Stomach (tissue), 9 donors: ENCODE data around the gene PKLR. TPM values are rescaled to one million over a fixed set of nuclear protein-coding genes. Genes with fewer than 3 reads are reported as not detected.

Source experiments
- DNase-seq, 2 donors: peaks; one replicate each; pipeline versions ENCODE4 v3.0.0 to v3.0.0-alpha.2; 2013 to 2019
- H3K27ac ChIP-seq, 5 donors: fragments of 200-600 bp in 4 of 5; sonication (generic) in 4 of 5; one replicate each; pipeline ENCODE4 v1.5.1; 2013 to 2019; ENCODE audit warnings: mild to moderate bottlenecking in 1 of 5, moderate library complexity in 1 of 5
- H3K27me3 ChIP-seq, 3 donors: fragments of 200-600 bp; sonication (generic); one replicate each; pipeline ENCODE4 v1.5.1; 2017 to 2019; ENCODE audit warnings: mixed run types in 1 of 3
- H3K36me3 ChIP-seq, 4 donors: fragments of 200-600 bp; sonication (generic); 1 replicate in 3 of 4; 2 replicates in 1 of 4; pipeline ENCODE4 v1.5.1; 2016 to 2019
- H3K4me1 ChIP-seq, 4 donors: fragments of 200-600 bp; sonication (generic); one replicate each; pipeline ENCODE4 v1.5.1; 2016 to 2019
- H3K4me3 ChIP-seq, 4 donors: fragments of 200-600 bp; sonication (generic) in 3 of 4; one replicate each; pipeline ENCODE4 v1.5.1; 2016 to 2019; ENCODE audit warnings: mild to moderate bottlenecking in 1 of 4
- H3K9me3 ChIP-seq, 4 donors: fragments of 200-600 bp; sonication (generic); one replicate each; pipeline ENCODE4 v1.5.1; 2016 to 2019
- EP300 ChIP-seq: sonication (generic); formaldehyde crosslinking; IDR thresholded peaks from one replicate; pipeline ENCODE4 v1.6.1; 2017; ENCODE audit warnings: antibody characterized with exemption
- POLR2A ChIP-seq, 4 donors: fragments of 450-650 bp; IDR thresholded peaks; one replicate each; pipeline ENCODE4 v1.6.1; 2016; ENCODE audit warnings: antibody characterized with exemption in 4 of 4, control low read depth in 2 of 4, mild to moderate bottlenecking in 1 of 4, moderate library complexity in 1 of 4
- POLR2AphosphoS5 ChIP-seq, 3 donors: sonication (generic); formaldehyde crosslinking; IDR thresholded peaks; one replicate each; pipeline ENCODE4 v1.6.1; 2016; ENCODE audit warnings: antibody characterized with exemption in 3 of 3
- whole genome bisulfite sequencing, 5 donors: extraction: QIAGEN DNeasy Blood & Tissue Kit in 3 of 5; methylation state at CpG; one replicate each; pipeline versions ENCODE4 v1.1.5 to v1.1.7; 2013 to 2018; 5-methylcytosine and 5-hydroxymethylcytosine counted together
- intact Hi-C: fragments of 100-400 bp; cut with DNase I; formaldehyde crosslinking; loops from one replicate; pipeline ENCODE4 v1.15.1; 2023; ENCODE audit warnings: low total_unique reads
- polyA plus RNA-seq, 3 donors: library from polyadenylated mRNA; stranded (reverse); fragments of 200-250 nt; gene quantifications; one replicate each; pipeline ENCODE4 v1.2.3, GENCODE V29; 2013
- total RNA-seq, 5 donors: library from RNA; depleted of rRNA; stranded (reverse); fragments of >200 nt; gene quantifications; one replicate each; pipeline versions ENCODE4 v1.1.0 to v1.2.3, GENCODE V29; 2014 to 2016
- TF ChIP-seq, protein P1 (sequence below), 7 experiments: fragments of 450-650 bp in 4 of 7; fragments of 200-600 bp in 3 of 7; sonication (generic) in 3 of 7; IDR thresholded peaks; one replicate each; pipeline ENCODE4 v1.5.1; 2016 to 2019; ENCODE audit warnings: antibody characterized with exemption in 7 of 7, control low read depth in 2 of 7, mild to moderate bottlenecking in 1 of 7
- donor health status: healthy with polysubstance abuse.
- donor health status: Bipolar disorder and iron deficiency.
- donor health status: healthy.

The PKLR gene
- total and polyA plus RNA-seq, 8 donors, result 4.6 TPM; not detected in 7

- Histone ChIP-seq H3K27me3 (no peaks in the 10 kb centered on the region), H3K27ac (no peak overlapping the region), H3K9me3 (no peaks in the 10 kb centered on the region), H3K4me1 (peaks cover 19 to 26% (median 21%) of the 10 kb centered on the region in 4 donors), H3K4me3 (no peak overlapping the region), H3K36me3 (peaks cover 3 to 65% (median 57%) of the 10 kb centered on the region in 4 donors)
- TF ChIP-seq EP300 (no peak), POLR2AphosphoS5 (IDR thresholded peaks at IDR 0.05) (no peak), POLR2A (IDR thresholded peaks at IDR 0.05) (no peak)
- TF ChIP-seq, protein P1, sequence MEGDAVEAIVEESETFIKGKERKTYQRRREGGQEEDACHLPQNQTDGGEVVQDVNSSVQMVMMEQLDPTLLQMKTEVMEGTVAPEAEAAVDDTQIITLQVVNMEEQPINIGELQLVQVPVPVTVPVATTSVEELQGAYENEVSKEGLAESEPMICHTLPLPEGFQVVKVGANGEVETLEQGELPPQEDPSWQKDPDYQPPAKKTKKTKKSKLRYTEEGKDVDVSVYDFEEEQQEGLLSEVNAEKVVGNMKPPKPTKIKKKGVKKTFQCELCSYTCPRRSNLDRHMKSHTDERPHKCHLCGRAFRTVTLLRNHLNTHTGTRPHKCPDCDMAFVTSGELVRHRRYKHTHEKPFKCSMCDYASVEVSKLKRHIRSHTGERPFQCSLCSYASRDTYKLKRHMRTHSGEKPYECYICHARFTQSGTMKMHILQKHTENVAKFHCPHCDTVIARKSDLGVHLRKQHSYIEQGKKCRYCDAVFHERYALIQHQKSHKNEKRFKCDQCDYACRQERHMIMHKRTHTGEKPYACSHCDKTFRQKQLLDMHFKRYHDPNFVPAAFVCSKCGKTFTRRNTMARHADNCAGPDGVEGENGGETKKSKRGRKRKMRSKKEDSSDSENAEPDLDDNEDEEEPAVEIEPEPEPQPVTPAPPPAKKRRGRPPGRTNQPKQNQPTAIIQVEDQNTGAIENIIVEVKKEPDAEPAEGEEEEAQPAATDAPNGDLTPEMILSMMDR (IDR thresholded peaks at IDR 0.05), result no peak
- DNase-seq, result no peak
- WGBS, 5 donors, result 87 to 94% (median 89%) methylated on average over 3 of the region's 3 CpGs
- intact Hi-C loops, result no loop called here
These were observed 15.7 kb upstream of the PKLR start for GRCh38 chr1:155316922-155317321.

DNA sequence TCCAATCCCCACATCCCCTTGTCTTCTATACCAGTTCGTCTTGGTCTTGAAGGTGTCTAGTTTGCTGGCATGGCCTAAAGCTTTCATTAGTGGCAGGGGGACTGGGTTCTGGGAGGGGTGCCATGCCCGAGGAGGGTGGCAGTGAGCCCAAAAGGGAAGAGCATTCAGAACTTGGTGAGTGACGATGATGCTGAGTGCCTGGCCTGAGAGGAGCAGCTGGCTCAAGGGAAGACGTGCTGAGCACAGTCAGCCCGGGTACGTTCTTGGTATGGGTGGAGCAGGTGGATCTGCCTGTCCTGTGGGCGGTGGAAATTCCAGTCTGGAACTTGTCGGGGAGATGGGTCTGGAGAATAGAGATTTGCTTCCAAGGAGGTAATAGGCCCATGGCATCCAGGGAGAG lies 12.0 kb upstream of the PKLR start:
- Histone ChIP-seq H3K4me1 (peaks cover 17 to 26% (median 23%) of the 10 kb centered on the region in 4 donors), H3K9me3 (no peaks in the 10 kb centered on the region), H3K36me3 (peaks cover 3 to 56% (median 50%) of the 10 kb centered on the region in 4 donors), H3K27me3 (no peaks in the 10 kb centered on the region), H3K4me3 (no peak overlapping the region), H3K27ac (no peak overlapping the region)
- WGBS, 5 donors, result 80 to 93% (median 86%) methylated on average over 8 of the region's 8 CpGs
- DNase-seq, result no peak
- intact Hi-C loops, result no loop called here
- TF ChIP-seq EP300 (no peak), POLR2AphosphoS5 (IDR thresholded peaks at IDR 0.05) (no peak), POLR2A (IDR thresholded peaks at IDR 0.05) (no peak)
- TF ChIP-seq, protein P1 (IDR thresholded peaks at IDR 0.05), result no peak

- intact Hi-C loops, result no loop called here
- WGBS, 5 donors, result 0 to 10% (median 7%) methylated on average over 2 to 11 of the region's 11 CpGs
- no peak for TF ChIP-seq EP300
- peak in 1 of 3 donors; percentile 23 for TF ChIP-seq POLR2AphosphoS5 (IDR thresholded peaks at IDR 0.05)
- Histone ChIP-seq H3K4me1 (peaks cover 17 to 34% (median 28%) of the 10 kb centered on the region in 4 donors), H3K9me3 (no peaks in the 10 kb centered on the region), H3K4me3 (peak overlapping the region; percentile 59 to 80 (median 70)), H3K36me3 (peaks cover 0 to 32% (median 28%) of the 10 kb centered on the region in 4 donors), H3K27ac (peak overlapping the region; percentile 84 to 92 (median 90)), H3K27me3 (no peaks in the 10 kb centered on the region)
- peak; percentile 65 to 76 for DNase-seq
These were observed 8.3 kb upstream of the PKLR start for GRCh38 chr1:155309423-155310021.

DNA sequence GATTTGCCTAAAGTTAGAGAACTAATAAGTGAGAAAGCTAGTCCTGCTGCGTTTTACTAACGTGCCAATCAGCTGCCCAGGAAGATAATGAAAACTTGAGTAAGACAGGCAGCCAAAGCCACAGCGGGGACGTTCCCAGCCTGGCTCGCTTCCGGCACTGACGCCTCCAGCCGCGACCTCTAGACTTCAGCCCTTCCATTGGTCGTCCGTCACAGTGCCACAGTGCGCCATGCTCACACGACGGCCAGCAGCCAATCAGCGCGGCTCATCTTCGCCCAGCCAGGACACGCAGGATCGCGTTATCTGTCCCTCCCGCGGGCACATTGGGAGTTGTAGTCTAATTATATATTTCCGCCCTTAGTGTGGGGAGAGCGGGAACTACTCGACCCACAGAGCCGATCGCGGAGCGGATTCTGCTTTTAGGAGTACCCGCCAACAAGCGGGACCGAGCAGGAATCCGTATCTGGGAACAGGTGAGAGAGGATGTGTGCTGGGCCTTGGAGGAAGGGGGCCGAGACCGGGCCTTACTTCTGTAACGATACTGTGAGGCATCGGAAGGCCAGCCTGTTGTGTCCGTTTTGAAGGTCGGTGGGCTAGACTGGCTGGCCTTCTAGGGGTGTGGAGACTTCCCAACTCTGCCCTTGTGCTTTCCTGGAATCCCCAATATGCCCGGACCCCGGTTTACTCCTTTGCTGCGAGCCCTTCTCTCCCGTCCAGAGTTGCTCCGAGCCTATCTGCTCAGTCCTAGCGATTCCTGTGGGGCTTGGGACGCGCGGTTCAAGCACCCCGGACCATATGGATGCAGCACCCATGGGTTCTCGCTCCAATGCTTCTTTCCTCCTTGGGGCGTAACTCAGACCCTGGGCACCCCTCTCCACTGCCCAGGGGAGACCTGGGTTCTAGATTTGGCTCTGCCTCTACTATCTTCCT lies 7.5 kb upstream of the PKLR start, which contains the start of gene FDPS:
Gene FDPS, plus strand, starts transcription at position 374 of the 930 bp plus-strand sequence. CDS start 924 bp downstream, outside the sequence.
- WGBS, 5 donors, result 0% methylated on average over 34 to 51 of the region's 51 CpGs
- intact Hi-C loops, result no loop called here
- H3K27ac ChIP-seq, result peak within 1 kb of the TSS; percentile 84 to 92 (median 90)

DNA sequence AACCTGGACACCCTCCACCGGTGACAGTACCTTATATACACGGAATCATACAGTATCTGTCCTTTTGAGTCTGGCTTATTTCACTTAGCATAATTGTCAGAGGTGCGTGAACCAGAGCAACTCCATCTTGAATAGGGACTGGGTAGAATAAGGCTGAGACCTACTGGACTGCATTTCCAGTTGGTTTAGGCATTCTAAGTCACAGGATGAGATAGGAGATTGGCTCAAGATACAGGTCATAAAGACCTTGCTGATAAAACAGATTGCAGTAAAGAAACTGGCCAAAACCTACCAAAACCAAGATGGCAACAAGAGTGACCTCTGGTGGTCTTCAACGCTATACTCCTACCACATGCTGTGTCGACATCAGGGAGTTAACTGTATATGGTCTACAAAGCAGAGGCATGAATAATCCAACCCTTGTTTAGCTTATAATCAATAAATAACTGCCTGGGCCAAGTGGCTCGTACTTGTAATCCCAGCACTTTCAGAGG lies 6.1 kb upstream of the PKLR start:
- 55 to 63% (median 59%) methylated on average over 6 of the region's 6 CpGs for WGBS, 5 donors
- intact Hi-C loops, result no loop called here
- peaks cover 17 to 34% (median 28%) of the 10 kb centered on the region in 4 donors for H3K4me1 ChIP-seq

More for the DNA sequence above, 7.5 kb upstream of the PKLR start, which contains the start of gene FDPS:
- DNase-seq, result peak; percentile 99 to 100
- peaks cover 17 to 34% (median 28%) of the 10 kb centered on the region in 4 donors for H3K4me1 ChIP-seq
- H3K4me3 ChIP-seq, result peak within 1 kb of the TSS; percentile 59 to 80 (median 70)
- no peaks in the 10 kb centered on the region for H3K9me3 ChIP-seq
- peaks cover 0 to 25% (median 21%) of the 10 kb centered on the region in 4 donors for H3K36me3 ChIP-seq
- H3K27me3 ChIP-seq, result no peaks in the 10 kb centered on the region
- TF ChIP-seq EP300 (no peak), POLR2A (IDR thresholded peaks at IDR 0.05) (peak in 2 of 4 donors; percentile 39 to 48), POLR2AphosphoS5 (IDR thresholded peaks at IDR 0.05) (peak; percentile 78 to 95 (median 90))

More for the DNA sequence above, 6.1 kb upstream of the PKLR start:
- H3K27me3 ChIP-seq, result no peaks in the 10 kb centered on the region
- TF ChIP-seq EP300, result no peak
- TF ChIP-seq, protein P1 (IDR thresholded peaks at IDR 0.05), result peak in 1 of 7 experiments; percentile 19
- DNase-seq, result peak in 1 of 2 donors; percentile 67
- H3K4me3 ChIP-seq, result no peak overlapping the region
- peaks cover 0 to 10% (median 6%) of the 10 kb centered on the region in 4 donors for H3K36me3 ChIP-seq
- no peaks in the 10 kb centered on the region for H3K9me3 ChIP-seq
- H3K27ac ChIP-seq, result peak overlapping the region in 1 of 5 donors; percentile 92
